CD4-positive, alpha-beta T cell treated with Interleukin-6 for 4 hours (primary cell): ENCODE data around the gene TMTC1.

Source experiments
- DNase-seq: peaks from one replicate; pipeline ENCODE4 v3.0.0-alpha.2; 2020; ENCODE audit warnings: mixed read lengths

Gene TMTC1

GRCh38 chr12:29519585-29520182, 264.1 kb downstream of the TMTC1 start:
- DNase-seq = peak; percentile 33

- DNase-seq = no peak
Observed at GRCh38 chr12:29518407-29518806, 265.3 kb downstream of the TMTC1 start.

- DNase-seq = no peak
Observed at GRCh38 chr12:29517264-29517663, 266.5 kb downstream of the TMTC1 start.

GRCh38 chr12:29516431-29516875, 267.3 kb downstream of the TMTC1 start:
- no peak for DNase-seq

- no peak for DNase-seq
Observed at GRCh38 chr12:29510591-29511185, 273.1 kb downstream of the TMTC1 start.

GRCh38 chr12:29509503-29509902, 274.2 kb downstream of the TMTC1 start:
- no peak for DNase-seq

GRCh38 chr12:29508949-29509348, 274.8 kb downstream of the TMTC1 start:
- DNase-seq = no peak

GRCh38 chr12:29505122-29505521, 278.6 kb downstream of the TMTC1 start:
- no peak for DNase-seq

GRCh38 chr12:29503283-29503682, 280.5 kb downstream of the TMTC1 start:
- no peak for DNase-seq

- no peak for DNase-seq
Observed at GRCh38 chr12:29499235-29499634, 284.5 kb downstream of the TMTC1 start.

- no peak for DNase-seq
Observed at GRCh38 chr12:29497588-29497987, 286.2 kb downstream of the TMTC1 start, which contains the start of gene OVCH1. TSS of gene OVCH1 (minus strand) at chr12:29497686. CDS start at chr12:29497686, 0 bp downstream.

- DNase-seq = no peak
Observed at GRCh38 chr12:29492891-29493290, 290.9 kb downstream of the TMTC1 start.

GRCh38 chr12:29486972-29487371, 296.8 kb downstream of the TMTC1 start:
- no peak for DNase-seq

- no peak for DNase-seq
Observed at GRCh38 chr12:29463198-29463597, 320.5 kb downstream of the TMTC1 start.

- no peak for DNase-seq
Observed at GRCh38 chr12:29460082-29460481, 323.7 kb downstream of the TMTC1 start.

- DNase-seq = no peak
Observed at GRCh38 chr12:29455087-29455486, 328.7 kb downstream of the TMTC1 start.

- DNase-seq = no peak
Observed at GRCh38 chr12:29451888-29452287, 331.9 kb downstream of the TMTC1 start.
